ENCODE results near the gene CRYGC. TPM values are rescaled to one million over a fixed set of nuclear protein-coding genes. Genes with fewer than 3 reads are reported as not detected.
"Not testable (repeated sequence)": the region's sequence is repeated elsewhere in the genome, so short reads cannot be mapped to it uniquely, and the experiment has no call there.

Gene CRYGC
- total and polyA plus RNA-seq, 2 donors = not detected

DNA sequence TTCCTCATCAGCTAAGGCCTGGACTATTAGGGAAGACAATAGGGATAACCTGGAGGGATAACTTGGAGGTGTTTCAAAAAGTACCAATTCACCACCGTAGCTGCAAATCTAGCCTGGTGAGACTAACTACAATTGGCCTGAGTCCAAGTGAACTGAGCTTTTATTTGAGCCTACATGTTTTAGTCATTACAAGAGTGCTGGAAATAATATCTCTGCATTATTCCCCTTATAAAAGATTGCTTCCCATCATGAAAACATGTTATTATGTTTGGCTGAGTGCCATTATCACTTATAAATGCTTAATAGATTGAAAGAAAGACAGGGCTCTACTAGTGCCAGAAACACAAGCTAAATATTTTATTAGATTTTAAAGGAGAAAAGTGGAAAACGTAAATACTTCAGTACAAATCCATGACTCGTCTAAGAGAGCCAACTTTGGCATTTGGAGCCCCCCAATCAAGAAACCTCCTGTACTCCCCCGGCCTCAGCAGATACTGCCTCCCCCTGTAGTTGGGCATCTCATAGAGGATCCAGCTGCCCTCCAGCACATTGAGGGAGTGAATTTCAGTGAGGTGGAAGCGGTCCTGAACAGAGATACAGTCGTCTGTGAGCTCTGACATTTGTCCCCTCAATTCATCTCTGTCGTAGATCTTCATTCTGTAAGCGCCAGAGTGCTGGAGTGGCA lies 12.8 kb upstream of the CRYGC start:
- DNase-seq (ENCODE audit: low read depth in 6 of 9, low spot score in 9 of 9) = no peak
- Histone ChIP-seq H3K4me3 (ENCODE audit: low read length in 2 of 2) (no peak overlapping the region), H3K27me3 (ENCODE audit: control insufficient read depth in 2 of 2, insufficient read depth in 1 of 2, low read length in 1 of 2) (no peaks in the 10 kb centered on the region), H3K36me3 (ENCODE audit: control insufficient read depth in 2 of 2, insufficient read depth in 2 of 2, low read length in 1 of 2) (no peaks in the 10 kb centered on the region), H3K4me1 (ENCODE audit: control insufficient read depth in 2 of 2, insufficient read depth in 2 of 2, low read length in 2 of 2) (no peaks in the 10 kb centered on the region), H3K27ac (ENCODE audit: low read depth in 1 of 2, low read length in 1 of 2) (no peak overlapping the region), H3K9me3 (ENCODE audit: control insufficient read depth in 2 of 2, insufficient read depth in 1 of 2, low read length in 1 of 2) (peaks cover 0 to 12% of the 10 kb centered on the region in 2 donors)
- WGBS = 93% methylated on average over 8 of the region's 8 CpGs

DNA sequence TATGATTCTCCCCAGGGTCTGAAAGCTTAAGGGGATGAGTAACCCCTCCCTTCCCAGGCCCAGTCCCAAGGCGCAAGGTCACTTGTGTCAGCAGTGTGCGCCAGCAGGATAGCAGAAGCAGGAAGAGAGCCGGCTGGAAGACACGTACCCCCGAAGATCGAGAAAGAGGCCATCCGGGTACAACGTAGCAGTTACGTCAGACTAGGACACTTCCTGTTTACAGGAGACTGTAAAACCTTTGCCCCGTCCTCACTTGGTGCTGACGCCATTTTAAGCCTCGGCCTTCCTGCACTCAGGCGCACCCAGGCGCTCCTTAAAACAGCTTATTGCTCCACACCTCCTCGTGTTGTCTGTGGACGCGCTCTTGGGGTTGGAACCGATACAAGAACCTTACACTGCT lies 9.8 kb upstream of the CRYGC start:
- H3K4me1 ChIP-seq (ENCODE audit: control insufficient read depth in 2 of 2, insufficient read depth in 2 of 2, low read length in 2 of 2) = peaks cover 3 to 14% of the 10 kb centered on the region in 2 donors
- H3K4me3 ChIP-seq (ENCODE audit: low read length in 2 of 2) = no peak overlapping the region
- WGBS = 91% methylated on average over 18 of the region's 18 CpGs
- peaks cover 0 to 14% of the 10 kb centered on the region in 2 donors for H3K9me3 ChIP-seq (ENCODE audit: control insufficient read depth in 2 of 2, insufficient read depth in 1 of 2, low read length in 1 of 2)
- no peaks in the 10 kb centered on the region for H3K36me3 ChIP-seq (ENCODE audit: control insufficient read depth in 2 of 2, insufficient read depth in 2 of 2, low read length in 1 of 2)
- H3K27ac ChIP-seq (ENCODE audit: low read depth in 1 of 2, low read length in 1 of 2) = no peak overlapping the region
- DNase-seq (ENCODE audit: low read depth in 6 of 9, low spot score in 9 of 9) = no peak
- no peaks in the 10 kb centered on the region for H3K27me3 ChIP-seq (ENCODE audit: control insufficient read depth in 2 of 2, insufficient read depth in 1 of 2, low read length in 1 of 2)

DNA sequence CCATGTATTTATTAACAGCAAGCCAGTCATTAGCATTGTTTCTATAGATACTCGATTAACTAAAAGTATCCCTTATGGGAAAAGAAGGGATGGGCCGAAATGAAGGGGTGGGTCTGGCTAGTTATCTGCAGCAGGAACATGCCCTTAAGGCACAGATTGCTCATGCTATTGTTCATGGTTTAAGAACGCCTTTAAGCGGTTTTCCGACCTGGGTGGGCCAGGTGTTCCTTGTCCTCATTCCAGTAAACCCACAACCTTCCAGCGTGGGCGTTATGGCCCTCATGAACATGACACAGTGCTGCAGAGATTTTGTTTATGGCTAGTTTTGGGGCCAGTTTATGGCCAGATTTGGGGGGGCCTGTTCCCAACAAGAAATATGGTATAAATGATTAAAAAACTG lies 8.7 kb upstream of the CRYGC start:
- not testable (repeated sequence) for H3K36me3 ChIP-seq (ENCODE audit: control insufficient read depth in 2 of 2, insufficient read depth in 2 of 2, low read length in 1 of 2); H3K27me3 ChIP-seq (ENCODE audit: control insufficient read depth in 2 of 2, insufficient read depth in 1 of 2, low read length in 1 of 2); H3K27ac ChIP-seq (ENCODE audit: low read depth in 1 of 2, low read length in 1 of 2); H3K4me3 ChIP-seq (ENCODE audit: low read length in 2 of 2); DNase-seq (ENCODE audit: low read depth in 6 of 9, low spot score in 9 of 9)
- Histone ChIP-seq H3K4me1 (ENCODE audit: control insufficient read depth in 2 of 2, insufficient read depth in 2 of 2, low read length in 2 of 2) (peaks cover 3 to 14% of the 10 kb centered on the region in 2 donors), H3K9me3 (ENCODE audit: control insufficient read depth in 2 of 2, insufficient read depth in 1 of 2, low read length in 1 of 2) (peaks cover 0 to 14% of the 10 kb centered on the region in 2 donors)
- WGBS = 99% methylated on average over 7 of the region's 7 CpGs

DNA sequence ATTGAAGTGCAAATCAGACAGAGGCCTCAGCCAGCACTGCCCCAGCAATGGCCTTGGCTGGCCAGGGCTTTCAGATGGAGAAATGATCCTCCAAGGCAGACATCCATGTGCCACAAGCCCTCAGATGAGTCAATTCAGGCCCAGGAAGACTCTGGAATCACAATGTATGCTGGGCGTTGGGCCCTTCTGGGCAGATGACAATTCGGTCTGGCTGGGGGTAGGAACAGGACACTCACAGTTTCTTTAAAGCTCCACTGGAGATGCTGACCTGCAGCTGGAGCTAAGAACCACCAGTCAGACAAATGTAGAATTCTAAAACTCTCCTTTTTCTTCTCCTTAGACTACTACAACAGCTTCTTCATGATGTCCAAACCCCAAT lies 7.1 kb upstream of the CRYGC start:
- Histone ChIP-seq H3K27me3 (ENCODE audit: control insufficient read depth in 2 of 2, insufficient read depth in 1 of 2, low read length in 1 of 2) (no peaks in the 10 kb centered on the region), H3K9me3 (ENCODE audit: control insufficient read depth in 2 of 2, insufficient read depth in 1 of 2, low read length in 1 of 2) (peaks cover 0 to 14% of the 10 kb centered on the region in 2 donors), H3K4me3 (ENCODE audit: low read length in 2 of 2) (no peak overlapping the region), H3K36me3 (ENCODE audit: control insufficient read depth in 2 of 2, insufficient read depth in 2 of 2, low read length in 1 of 2) (no peaks in the 10 kb centered on the region), H3K4me1 (ENCODE audit: control insufficient read depth in 2 of 2, insufficient read depth in 2 of 2, low read length in 2 of 2) (peaks cover 3 to 14% of the 10 kb centered on the region in 2 donors), H3K27ac (ENCODE audit: low read depth in 1 of 2, low read length in 1 of 2) (no peak overlapping the region)
- 93% methylated on average over 2 of the region's 2 CpGs for WGBS
- DNase-seq (ENCODE audit: low read depth in 6 of 9, low spot score in 9 of 9) = no peak

DNA sequence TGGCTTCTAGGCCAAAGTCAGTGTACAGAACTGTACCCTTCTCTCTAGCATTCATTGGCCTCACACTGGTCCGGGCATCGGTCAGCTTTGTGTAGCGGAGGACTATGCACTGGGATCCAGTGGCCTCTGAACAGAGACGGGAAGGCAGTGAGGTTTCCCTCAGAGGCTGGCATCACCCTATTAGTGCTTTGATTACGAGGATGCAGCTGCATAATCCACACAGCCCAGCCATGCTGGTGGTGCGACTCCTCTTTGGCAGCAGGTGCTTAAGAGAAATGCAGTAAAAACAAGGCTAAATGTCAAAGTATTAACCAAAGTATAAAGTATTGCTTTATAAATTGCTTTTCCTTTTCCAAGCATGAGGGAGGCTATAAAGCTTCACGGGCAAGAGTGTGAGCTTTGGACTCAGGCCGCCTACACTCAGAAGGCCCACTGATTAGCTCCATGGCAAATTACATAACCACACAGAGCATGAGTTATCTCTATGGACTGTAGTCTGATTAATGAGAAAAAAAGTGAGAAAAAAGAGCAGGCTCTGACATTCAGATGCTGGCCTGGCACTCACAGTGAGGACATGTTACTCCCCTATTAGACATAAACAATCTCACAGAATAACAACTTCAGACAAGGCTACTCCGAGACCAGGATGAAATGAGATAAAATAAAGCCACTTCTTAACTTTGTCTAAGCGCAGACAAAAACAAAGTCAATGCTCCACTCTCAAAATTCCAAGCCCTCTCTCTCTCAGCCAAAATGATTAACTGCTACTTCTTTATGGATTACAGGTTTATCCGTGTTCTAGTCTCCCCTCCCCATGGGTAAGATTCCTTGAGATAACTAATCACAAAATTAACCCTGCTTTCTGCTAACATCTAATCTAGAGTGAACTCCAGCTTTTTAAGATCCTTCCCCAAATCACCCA lies 6.4 kb upstream of the CRYGC start:
- H3K4me1 ChIP-seq (ENCODE audit: control insufficient read depth in 2 of 2, insufficient read depth in 2 of 2, low read length in 2 of 2) = peaks cover 3 to 14% of the 10 kb centered on the region in 2 donors
- H3K36me3 ChIP-seq (ENCODE audit: control insufficient read depth in 2 of 2, insufficient read depth in 2 of 2, low read length in 1 of 2) = no peaks in the 10 kb centered on the region
- H3K27ac ChIP-seq (ENCODE audit: low read depth in 1 of 2, low read length in 1 of 2) = no peak overlapping the region
- H3K4me3 ChIP-seq (ENCODE audit: low read length in 2 of 2) = no peak overlapping the region
- 96% methylated on average over 11 of the region's 11 CpGs for WGBS
- peaks cover 0 to 14% of the 10 kb centered on the region in 2 donors for H3K9me3 ChIP-seq (ENCODE audit: control insufficient read depth in 2 of 2, insufficient read depth in 1 of 2, low read length in 1 of 2)
- DNase-seq (ENCODE audit: low read depth in 6 of 9, low spot score in 9 of 9) = no peak
- no peaks in the 10 kb centered on the region for H3K27me3 ChIP-seq (ENCODE audit: control insufficient read depth in 2 of 2, insufficient read depth in 1 of 2, low read length in 1 of 2)

DNA sequence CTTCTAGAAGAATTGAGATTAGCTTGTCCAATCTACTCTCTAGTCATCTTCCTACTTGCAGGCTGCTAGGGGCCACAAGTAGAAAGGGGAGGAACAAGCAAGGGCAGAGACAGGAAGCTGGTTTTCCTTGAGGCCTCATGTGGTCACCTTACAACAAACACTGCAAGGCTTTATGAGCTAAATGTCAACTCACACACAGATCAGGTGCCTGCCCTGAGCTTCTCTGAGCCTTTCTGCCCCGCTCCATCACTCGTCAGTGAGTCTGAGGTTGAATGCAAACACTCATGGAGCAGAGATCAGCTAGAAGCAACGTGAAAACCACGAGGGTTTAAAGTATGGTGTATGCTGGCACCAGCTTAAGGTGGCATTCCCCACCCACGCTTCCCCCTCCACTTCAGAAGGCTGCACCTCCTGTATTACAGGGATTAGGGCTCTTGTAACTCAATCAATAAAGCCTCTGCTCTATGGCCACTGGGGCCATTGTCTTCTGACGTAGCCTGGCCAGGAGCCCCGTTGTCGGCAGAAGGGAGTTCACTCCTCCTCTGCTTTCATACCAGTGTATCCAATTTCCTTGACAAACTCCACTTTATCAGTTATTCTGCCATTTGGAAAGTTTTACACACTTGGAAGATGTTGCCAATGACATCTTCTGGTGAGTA lies 5.4 kb upstream of the CRYGC start:
- peaks cover 0 to 14% of the 10 kb centered on the region in 2 donors for H3K9me3 ChIP-seq (ENCODE audit: control insufficient read depth in 2 of 2, insufficient read depth in 1 of 2, low read length in 1 of 2)
- H3K4me3 ChIP-seq (ENCODE audit: low read length in 2 of 2) = no peak overlapping the region
- WGBS = 24% methylated on average over 8 of the region's 8 CpGs
- no peak overlapping the region for H3K27ac ChIP-seq (ENCODE audit: low read depth in 1 of 2, low read length in 1 of 2)
- peaks cover 3 to 14% of the 10 kb centered on the region in 2 donors for H3K4me1 ChIP-seq (ENCODE audit: control insufficient read depth in 2 of 2, insufficient read depth in 2 of 2, low read length in 2 of 2)
- H3K36me3 ChIP-seq (ENCODE audit: control insufficient read depth in 2 of 2, insufficient read depth in 2 of 2, low read length in 1 of 2) = no peaks in the 10 kb centered on the region
- peak in 3 of 9 donors; percentile 8 to 40 (median 17) for DNase-seq (ENCODE audit: low read depth in 6 of 9, low spot score in 9 of 9)
- H3K27me3 ChIP-seq (ENCODE audit: control insufficient read depth in 2 of 2, insufficient read depth in 1 of 2, low read length in 1 of 2) = no peaks in the 10 kb centered on the region

DNA sequence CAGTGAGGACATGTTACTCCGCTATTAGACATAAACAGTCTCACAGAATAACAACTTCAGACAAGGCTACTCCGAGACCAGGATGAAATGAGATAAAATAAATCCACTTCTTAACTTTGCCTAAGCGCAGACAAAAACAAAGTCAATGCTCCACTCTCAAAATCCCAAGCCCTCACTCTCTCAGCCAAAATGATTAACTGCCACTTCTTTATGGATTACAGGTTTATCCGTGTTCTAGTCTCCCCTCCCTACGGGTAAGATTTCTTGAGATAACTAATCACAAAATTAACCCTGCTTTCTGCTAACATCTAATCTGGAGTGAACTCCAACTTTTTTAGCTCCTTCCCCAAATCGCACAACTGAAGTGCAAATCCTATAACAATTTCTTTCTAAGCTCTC lies 1.1 kb upstream of the CRYGC start:
- no peak overlapping the region for H3K4me3 ChIP-seq (ENCODE audit: low read length in 2 of 2)
- peaks cover 0 to 3% of the 10 kb centered on the region in 2 donors for H3K27me3 ChIP-seq (ENCODE audit: control insufficient read depth in 2 of 2, insufficient read depth in 1 of 2, low read length in 1 of 2)
- peaks cover 3 to 12% of the 10 kb centered on the region in 2 donors for H3K4me1 ChIP-seq (ENCODE audit: control insufficient read depth in 2 of 2, insufficient read depth in 2 of 2, low read length in 2 of 2)
- 97% methylated on average over 6 of the region's 6 CpGs for WGBS
- H3K9me3 ChIP-seq (ENCODE audit: control insufficient read depth in 2 of 2, insufficient read depth in 1 of 2, low read length in 1 of 2) = no peaks in the 10 kb centered on the region
- no peak for DNase-seq (ENCODE audit: low read depth in 6 of 9, low spot score in 9 of 9)
- H3K36me3 ChIP-seq (ENCODE audit: control insufficient read depth in 2 of 2, insufficient read depth in 2 of 2, low read length in 1 of 2) = no peaks in the 10 kb centered on the region
- H3K27ac ChIP-seq (ENCODE audit: low read depth in 1 of 2, low read length in 1 of 2) = no peak overlapping the region

DNA sequence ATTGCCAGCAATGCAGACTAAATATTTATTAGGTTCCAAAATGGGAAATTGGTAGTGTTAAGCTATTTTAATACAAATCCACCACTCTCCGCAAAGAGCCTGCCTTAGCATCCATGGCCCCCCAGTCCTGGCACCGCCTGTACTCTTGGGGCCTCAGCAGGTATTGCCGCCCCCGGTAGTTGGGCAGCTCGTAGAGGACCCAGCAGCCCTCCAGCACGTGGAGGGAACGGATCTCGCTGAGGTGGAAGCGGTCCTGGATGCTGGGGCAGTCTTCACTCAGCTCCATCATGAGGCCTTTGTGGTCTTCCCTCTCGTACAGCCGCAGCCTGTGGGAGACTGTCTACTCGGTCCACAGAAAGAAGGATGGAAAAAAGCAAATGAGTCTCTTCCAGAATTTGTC lies 1.5 kb downstream of the CRYGC start:
- no peak for DNase-seq (ENCODE audit: low read depth in 6 of 9, low spot score in 9 of 9)
- Histone ChIP-seq H3K4me3 (ENCODE audit: low read length in 2 of 2) (no peak overlapping the region), H3K36me3 (ENCODE audit: control insufficient read depth in 2 of 2, insufficient read depth in 2 of 2, low read length in 1 of 2) (no peaks in the 10 kb centered on the region), H3K27ac (ENCODE audit: low read depth in 1 of 2, low read length in 1 of 2) (no peak overlapping the region), H3K4me1 (ENCODE audit: control insufficient read depth in 2 of 2, insufficient read depth in 2 of 2, low read length in 2 of 2) (peaks cover 0 to 5% of the 10 kb centered on the region in 2 donors), H3K27me3 (ENCODE audit: control insufficient read depth in 2 of 2, insufficient read depth in 1 of 2, low read length in 1 of 2) (peaks cover 6 to 20% of the 10 kb centered on the region in 2 donors), H3K9me3 (ENCODE audit: control insufficient read depth in 2 of 2, insufficient read depth in 1 of 2, low read length in 1 of 2) (no peaks in the 10 kb centered on the region)
- WGBS = 97% methylated on average over 12 of the region's 12 CpGs

DNA sequence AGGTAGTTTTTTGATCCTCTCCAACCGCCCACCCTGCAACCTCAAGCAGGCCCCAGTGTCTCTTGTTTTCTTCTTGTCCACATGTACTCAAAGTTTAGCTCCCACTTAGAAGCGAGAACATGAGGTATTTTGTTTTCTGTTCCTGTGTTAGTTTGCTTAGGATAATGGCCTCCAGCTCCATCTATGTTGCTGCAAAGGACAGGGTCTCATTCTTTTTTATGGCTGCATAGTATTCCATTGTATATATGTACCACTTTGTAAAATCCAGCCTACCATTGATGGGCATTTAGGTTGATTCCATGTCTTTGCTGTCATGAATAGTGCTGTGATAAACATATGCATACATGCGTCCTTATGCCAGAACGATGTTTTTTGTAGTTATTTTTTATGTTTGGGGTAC lies 2.5 kb downstream of the CRYGC start:
- peaks cover 0 to 5% of the 10 kb centered on the region in 2 donors for H3K4me1 ChIP-seq (ENCODE audit: control insufficient read depth in 2 of 2, insufficient read depth in 2 of 2, low read length in 2 of 2)
- DNase-seq (ENCODE audit: low read depth in 6 of 9, low spot score in 9 of 9) = no peak
- H3K36me3 ChIP-seq (ENCODE audit: control insufficient read depth in 2 of 2, insufficient read depth in 2 of 2, low read length in 1 of 2) = no peaks in the 10 kb centered on the region
- no peak overlapping the region for H3K4me3 ChIP-seq (ENCODE audit: low read length in 2 of 2)
- H3K27ac ChIP-seq (ENCODE audit: low read depth in 1 of 2, low read length in 1 of 2) = no peak overlapping the region
- no peaks in the 10 kb centered on the region for H3K9me3 ChIP-seq (ENCODE audit: control insufficient read depth in 2 of 2, insufficient read depth in 1 of 2, low read length in 1 of 2)
- peaks cover 6 to 20% of the 10 kb centered on the region in 2 donors for H3K27me3 ChIP-seq (ENCODE audit: control insufficient read depth in 2 of 2, insufficient read depth in 1 of 2, low read length in 1 of 2)
- WGBS = 98% methylated on average over 4 of the region's 4 CpGs

Data from thymus (tissue), 11 donors.